WTC11 (cell line): Measurements from ENCODE around the gene SP3.

Source experiments
- ESRRA ChIP-seq: sonication (generic); formaldehyde crosslinking; IDR thresholded peaks from 2 replicates; pipeline ENCODE4 v1.8.1; 2022; ENCODE audit warnings: mild to moderate bottlenecking, missing genetic modification reagents, borderline replicate concordance
- JUN ChIP-seq: sonication (generic); formaldehyde crosslinking; IDR thresholded peaks from 2 replicates; pipeline ENCODE4 v1.8.0; 2023; ENCODE audit warnings: mild to moderate bottlenecking, missing genetic modification reagents
- PRDM15 ChIP-seq: sonication (generic); formaldehyde crosslinking; IDR thresholded peaks from 2 replicates; pipeline ENCODE4 v1.8.0; 2022; ENCODE audit warnings: missing genetic modification reagents
- TF ChIP-seq, protein P1 (sequence below): fragments of 200-600 bp; IDR thresholded peaks from 2 replicates; pipeline ENCODE4 v1.8.0; 2022; ENCODE audit warnings: antibody characterized with exemption

DNA sequence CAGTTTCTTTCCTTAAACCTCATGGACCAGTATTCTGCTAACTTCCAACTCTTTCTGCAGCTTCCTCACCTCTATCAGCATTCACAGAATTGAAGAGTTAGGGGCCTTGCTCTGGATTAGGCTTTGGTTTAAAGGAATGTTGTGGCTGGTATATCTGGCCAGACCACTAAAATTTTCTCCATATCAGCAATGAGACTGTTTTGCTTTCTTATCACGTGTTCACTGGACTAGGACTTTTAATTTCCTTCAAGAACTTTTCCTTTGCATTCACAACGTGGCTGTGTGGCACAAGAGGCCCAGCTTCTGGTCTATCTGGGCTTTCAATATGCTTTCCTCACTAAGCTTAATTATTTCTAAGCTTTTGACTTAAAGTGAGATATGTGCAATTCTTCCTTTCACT, 33.4 kb downstream of the SP3 start:
- TF ChIP-seq JUN: no peak
- no peak for TF ChIP-seq ESRRA (CRISPR knock-in tag)
- TF ChIP-seq, protein P1, sequence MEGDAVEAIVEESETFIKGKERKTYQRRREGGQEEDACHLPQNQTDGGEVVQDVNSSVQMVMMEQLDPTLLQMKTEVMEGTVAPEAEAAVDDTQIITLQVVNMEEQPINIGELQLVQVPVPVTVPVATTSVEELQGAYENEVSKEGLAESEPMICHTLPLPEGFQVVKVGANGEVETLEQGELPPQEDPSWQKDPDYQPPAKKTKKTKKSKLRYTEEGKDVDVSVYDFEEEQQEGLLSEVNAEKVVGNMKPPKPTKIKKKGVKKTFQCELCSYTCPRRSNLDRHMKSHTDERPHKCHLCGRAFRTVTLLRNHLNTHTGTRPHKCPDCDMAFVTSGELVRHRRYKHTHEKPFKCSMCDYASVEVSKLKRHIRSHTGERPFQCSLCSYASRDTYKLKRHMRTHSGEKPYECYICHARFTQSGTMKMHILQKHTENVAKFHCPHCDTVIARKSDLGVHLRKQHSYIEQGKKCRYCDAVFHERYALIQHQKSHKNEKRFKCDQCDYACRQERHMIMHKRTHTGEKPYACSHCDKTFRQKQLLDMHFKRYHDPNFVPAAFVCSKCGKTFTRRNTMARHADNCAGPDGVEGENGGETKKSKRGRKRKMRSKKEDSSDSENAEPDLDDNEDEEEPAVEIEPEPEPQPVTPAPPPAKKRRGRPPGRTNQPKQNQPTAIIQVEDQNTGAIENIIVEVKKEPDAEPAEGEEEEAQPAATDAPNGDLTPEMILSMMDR: no peak
- TF ChIP-seq PRDM15 (CRISPR knock-in tag): no peak
